Mucosa of rectum (tissue), 2 donors: ENCODE results near the gene CES2.
"Not testable (repeated sequence)": the region's sequence is repeated elsewhere in the genome, so short reads cannot be mapped to it uniquely, and the experiment has no call there.

Experiments
- H3K27ac ChIP-seq, 2 donors: one replicate each; pipeline ENCODE4 v1.7.0; 2013; ENCODE audit warnings: inconsistent platforms in 2 of 2, low read depth in 2 of 2, low read length in 2 of 2
- H3K27me3 ChIP-seq, 2 donors: one replicate each; pipeline ENCODE4 v1.7.0; 2013; ENCODE audit warnings: low read length in 2 of 2; ENCODE audit not compliant: control insufficient read depth in 2 of 2, insufficient read depth in 2 of 2
- H3K36me3 ChIP-seq, 2 donors: one replicate each; pipeline ENCODE4 v1.7.0; 2013; ENCODE audit warnings: low read length in 2 of 2; ENCODE audit not compliant: control insufficient read depth in 2 of 2, insufficient read depth in 2 of 2
- H3K4me1 ChIP-seq, 2 donors: one replicate each; pipeline ENCODE4 v1.7.0; 2013; ENCODE audit warnings: low read length in 2 of 2, mild to moderate bottlenecking in 1 of 2; ENCODE audit not compliant: control insufficient read depth in 2 of 2, insufficient read depth in 2 of 2
- H3K4me3 ChIP-seq, 2 donors: one replicate each; pipeline ENCODE4 v1.7.0; 2013; ENCODE audit warnings: low read length in 2 of 2
- H3K9ac ChIP-seq, 2 donors: one replicate each; pipeline ENCODE4 v1.7.0; 2013; ENCODE audit warnings: low read length in 2 of 2, low read depth in 1 of 2, mild to moderate bottlenecking in 1 of 2
- H3K9me3 ChIP-seq, 2 donors: one replicate each; pipeline ENCODE4 v1.7.0; 2013; ENCODE audit warnings: low read length in 2 of 2; ENCODE audit not compliant: control insufficient read depth in 2 of 2
- donor health status: healthy.
- donor health status: Normal muscosa, but diverticular disease.

The CES2 gene

DNA sequence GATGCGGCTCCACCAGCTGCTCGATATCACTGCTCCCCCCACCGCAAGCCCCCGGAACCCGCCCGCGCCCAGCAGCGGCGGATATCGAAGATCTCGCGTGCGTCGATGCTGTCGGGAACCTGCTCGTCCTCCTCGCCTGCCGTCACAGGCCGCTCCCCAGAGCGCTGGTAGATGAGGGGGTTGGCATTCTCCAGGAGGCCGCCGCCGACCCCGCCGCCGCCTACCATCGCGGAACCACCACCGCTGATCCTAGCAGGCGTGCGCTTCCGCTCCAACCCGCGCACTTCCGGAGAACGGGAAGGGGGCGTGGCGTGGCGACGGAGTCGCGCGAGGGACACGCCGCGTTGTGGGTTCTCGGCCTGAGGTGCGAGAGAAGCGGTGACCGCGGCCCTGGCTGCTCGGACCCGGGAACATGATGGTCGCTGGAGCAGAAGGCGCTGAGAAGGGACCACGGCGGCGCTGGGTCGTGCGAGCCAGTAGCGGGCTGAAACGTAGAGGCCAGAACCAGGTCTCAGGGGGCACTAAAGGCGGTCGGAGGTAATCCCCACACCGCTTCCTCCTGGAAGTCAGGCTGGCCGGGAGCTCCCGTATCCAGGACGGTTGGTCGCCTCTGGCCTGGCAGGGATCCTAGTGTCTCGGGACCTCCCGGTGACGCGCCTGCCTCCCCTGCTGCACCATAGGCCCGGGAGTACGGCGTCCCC lies 1.0 kb upstream of the CES2 start, which contains the start of gene CIAO2B:
Gene CIAO2B (minus strand): TSS at position 265 of the 701 bp plus-strand sequence. CDS start 38 bp downstream, at position 227.
- peaks cover 39 to 47% of the 10 kb centered on the region in 2 donors for H3K4me1 ChIP-seq
- H3K9me3 ChIP-seq: no peaks in the 10 kb centered on the region
- H3K36me3 ChIP-seq: peaks cover 23 to 35% of the 10 kb centered on the region in 2 donors
- H3K4me3 ChIP-seq: peak within 1 kb of the TSS; percentile 85 to 98
- peak within 1 kb of the TSS; percentile 95 for H3K27ac ChIP-seq
- peak within 1 kb of the TSS; percentile 98 to 100 for H3K9ac ChIP-seq
- no peaks in the 10 kb centered on the region for H3K27me3 ChIP-seq

GRCh38 chr16:66934839-66935313 lies 440 bp upstream of the CES2 start:
- Histone ChIP-seq H3K27ac (peak overlapping the region; percentile 95), H3K4me3 (peak overlapping the region; percentile 85 to 98), H3K4me1 (peaks cover 39 to 47% of the 10 kb centered on the region in 2 donors), H3K9ac (peak overlapping the region; percentile 98 to 100), H3K36me3 (peaks cover 28 to 41% of the 10 kb centered on the region in 2 donors)
- H3K27me3 ChIP-seq, H3K9me3 ChIP-seq: not testable (repeated sequence)

DNA sequence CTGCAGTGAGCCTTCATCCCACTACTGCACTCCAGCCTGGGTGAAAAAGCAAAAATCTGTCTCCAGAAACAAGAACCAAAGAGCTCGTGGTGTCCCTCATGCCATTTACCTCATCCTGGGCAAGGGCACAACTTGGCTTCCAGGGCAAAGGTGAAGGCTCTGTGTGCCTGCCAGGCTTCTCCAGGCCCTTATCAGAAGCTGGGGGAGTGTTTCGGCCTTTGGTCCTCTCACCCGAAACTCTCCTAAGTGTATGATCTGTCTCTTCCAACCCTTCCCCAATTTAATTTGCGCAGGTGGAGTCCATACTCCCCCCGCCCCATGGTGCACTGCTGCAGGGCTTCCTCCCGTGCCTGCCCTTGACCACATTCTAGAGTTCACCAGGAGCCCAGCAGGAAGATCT lies 1.1 kb downstream of the CES2 start:
- H3K27ac ChIP-seq: peak overlapping the region; percentile 95
- no peaks in the 10 kb centered on the region for H3K9me3 ChIP-seq
- peak overlapping the region; percentile 98 to 100 for H3K9ac ChIP-seq
- no peaks in the 10 kb centered on the region for H3K27me3 ChIP-seq
- H3K36me3 ChIP-seq: peaks cover 44 to 54% of the 10 kb centered on the region in 2 donors
- H3K4me1 ChIP-seq: peaks cover 39 to 47% of the 10 kb centered on the region in 2 donors
- H3K4me3 ChIP-seq: peak overlapping the region; percentile 85 to 98

DNA sequence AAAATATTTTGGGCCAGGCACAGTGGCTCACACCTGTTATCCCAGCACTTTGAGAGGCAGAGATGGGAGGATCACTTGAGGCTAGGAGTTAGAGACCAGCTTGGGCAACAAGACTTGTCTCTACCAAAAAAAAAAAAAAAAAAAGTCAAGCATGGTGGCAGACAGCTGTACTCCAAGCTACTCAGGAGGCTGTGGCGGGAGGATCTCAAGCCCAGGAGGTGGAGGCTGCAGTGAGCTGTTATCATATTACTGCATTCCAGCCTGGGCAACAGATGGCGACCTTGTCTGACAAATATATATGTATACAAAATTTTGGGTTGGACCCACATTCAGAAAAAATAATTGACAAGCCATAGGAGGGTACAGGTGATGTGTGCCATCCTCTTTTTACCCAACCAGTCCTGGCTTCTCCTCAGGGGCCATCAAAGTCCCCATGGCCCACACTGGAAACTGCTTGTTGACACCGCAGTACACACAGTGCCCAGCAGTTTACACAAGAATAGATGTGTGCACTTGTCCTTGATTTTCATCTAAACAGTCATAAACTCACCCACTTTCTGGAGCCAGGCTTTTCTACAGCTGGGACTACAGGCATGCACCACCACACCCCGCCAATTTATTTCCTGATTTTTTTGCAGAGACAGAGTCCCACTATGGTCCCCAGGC lies 1.7 kb downstream of the CES2 start:
- Histone ChIP-seq H3K4me3 (peak overlapping the region; percentile 85 to 98), H3K9ac (peak overlapping the region; percentile 14 to 98), H3K36me3 (peaks cover 49 to 55% of the 10 kb centered on the region in 2 donors)

GRCh38 chr16:66937725-66938337 lies 2.5 kb downstream of the CES2 start:
- H3K36me3 ChIP-seq: peaks cover 53 to 56% of the 10 kb centered on the region in 2 donors
- H3K4me1 ChIP-seq: peaks cover 35 to 41% of the 10 kb centered on the region in 2 donors
- no peaks in the 10 kb centered on the region for H3K9me3 ChIP-seq
- H3K9ac ChIP-seq: no peak overlapping the region
- no peak overlapping the region for H3K4me3 ChIP-seq
- no peaks in the 10 kb centered on the region for H3K27me3 ChIP-seq
- H3K27ac ChIP-seq: peak overlapping the region; percentile 95

More for the DNA sequence above, 1.7 kb downstream of the CES2 start:
- Histone ChIP-seq H3K4me1 (peaks cover 39 to 47% of the 10 kb centered on the region in 2 donors), H3K9me3 (no peaks in the 10 kb centered on the region), H3K27ac (peak overlapping the region; percentile 95), H3K27me3 (no peaks in the 10 kb centered on the region)

DNA sequence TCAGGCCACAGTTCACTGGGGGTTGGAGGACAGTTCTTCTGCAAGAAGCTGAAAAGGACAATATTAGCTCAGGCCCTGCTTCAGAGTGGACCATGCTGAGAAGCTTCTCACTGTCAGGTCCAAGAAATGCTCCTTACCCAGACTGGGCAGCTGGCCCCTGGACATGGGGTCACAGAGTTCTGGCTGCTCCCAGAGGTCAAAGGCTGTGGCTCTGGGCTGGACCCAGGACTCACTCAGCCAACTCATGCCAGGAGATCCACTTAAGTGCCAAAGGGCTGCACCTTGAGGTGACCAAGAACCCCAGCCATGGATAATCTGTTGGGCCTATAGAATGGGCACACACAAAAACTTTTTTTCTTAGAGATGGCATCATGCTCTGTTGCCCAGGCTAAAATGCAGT lies 4.0 kb downstream of the CES2 start:
- H3K27ac ChIP-seq: no peak overlapping the region
- peaks cover 27 to 32% of the 10 kb centered on the region in 2 donors for H3K4me1 ChIP-seq
- peaks cover 61 to 68% of the 10 kb centered on the region in 2 donors for H3K36me3 ChIP-seq

DNA sequence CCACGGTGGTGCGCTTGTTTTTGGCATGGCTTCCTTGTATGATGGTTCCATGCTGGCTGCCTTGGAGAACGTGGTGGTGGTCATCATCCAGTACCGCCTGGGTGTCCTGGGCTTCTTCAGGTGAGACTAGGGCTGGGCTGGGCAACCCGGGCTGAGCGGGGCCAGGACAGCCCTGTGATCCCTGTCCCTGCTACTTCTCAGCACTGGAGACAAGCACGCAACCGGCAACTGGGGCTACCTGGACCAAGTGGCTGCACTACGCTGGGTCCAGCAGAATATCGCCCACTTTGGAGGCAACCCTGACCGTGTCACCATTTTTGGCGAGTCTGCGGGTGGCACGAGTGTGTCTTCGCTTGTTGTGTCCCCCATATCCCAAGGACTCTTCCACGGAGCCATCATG lies 4.9 kb downstream of the CES2 start:
- no peak overlapping the region for H3K4me3 ChIP-seq
- no peak overlapping the region for H3K27ac ChIP-seq
- no peaks in the 10 kb centered on the region for H3K9me3 ChIP-seq
- peaks cover 61 to 68% of the 10 kb centered on the region in 2 donors for H3K36me3 ChIP-seq
- no peak overlapping the region for H3K9ac ChIP-seq
- no peaks in the 10 kb centered on the region for H3K27me3 ChIP-seq
- H3K4me1 ChIP-seq: peaks cover 25 to 32% of the 10 kb centered on the region in 2 donors

More for the DNA sequence above, 4.0 kb downstream of the CES2 start:
- Histone ChIP-seq H3K9ac (no peak overlapping the region), H3K27me3 (no peaks in the 10 kb centered on the region), H3K4me3 (no peak overlapping the region), H3K9me3 (no peaks in the 10 kb centered on the region)

DNA sequence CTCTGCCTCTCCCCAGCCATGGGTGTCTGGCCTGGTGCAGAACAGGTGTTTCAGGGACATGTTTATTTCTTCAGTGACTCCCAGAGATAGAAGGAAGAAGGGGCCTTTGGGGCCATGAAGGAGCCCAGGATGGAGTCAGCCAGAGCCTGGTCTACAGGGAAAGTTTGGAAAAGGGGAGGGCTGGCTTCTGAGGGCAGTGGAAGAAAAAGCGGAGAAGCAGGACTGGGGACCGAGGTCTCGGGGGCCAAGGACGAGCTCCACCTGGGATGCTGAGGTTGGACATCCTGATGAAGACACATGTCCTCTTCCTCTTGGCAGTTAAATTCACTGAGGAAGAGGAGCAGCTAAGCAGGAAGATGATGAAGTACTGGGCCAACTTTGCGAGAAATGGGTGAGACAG lies 7.7 kb downstream of the CES2 start:
- no peak overlapping the region for H3K4me3 ChIP-seq
- H3K27ac ChIP-seq: no peak overlapping the region
- peaks cover 2 to 10% of the 10 kb centered on the region in 2 donors for H3K4me1 ChIP-seq
- no peaks in the 10 kb centered on the region for H3K9me3 ChIP-seq
- H3K36me3 ChIP-seq: peaks cover 54 to 59% of the 10 kb centered on the region in 2 donors
- H3K27me3 ChIP-seq: no peaks in the 10 kb centered on the region
- no peak overlapping the region for H3K9ac ChIP-seq

- H3K27me3 ChIP-seq: no peaks in the 10 kb centered on the region
- no peak overlapping the region for H3K27ac ChIP-seq
- H3K36me3 ChIP-seq: peaks cover 49 to 55% of the 10 kb centered on the region in 2 donors
- no peak overlapping the region for H3K4me3 ChIP-seq
- H3K9ac ChIP-seq: no peak overlapping the region
- H3K9me3 ChIP-seq: no peaks in the 10 kb centered on the region
- peaks cover 4 to 10% of the 10 kb centered on the region in 2 donors for H3K4me1 ChIP-seq
These were observed 8.2 kb downstream of the CES2 start for GRCh38 chr16:66943426-66944053.
